ENCODE measurements around the gene CHRNG.

CHRNG gene

GRCh38 chr2:232506709-232507108 is 32.8 kb upstream of the CHRNG start:
- DNase-seq (ENCODE audit: low spot score): no peak

GRCh38 chr2:232508251-232508650 is 31.2 kb upstream of the CHRNG start:
- no peak for DNase-seq (ENCODE audit: low spot score)

- DNase-seq (ENCODE audit: low spot score): no peak
Measured at GRCh38 chr2:232511336-232511890, 28.1 kb upstream of the CHRNG start.

- no peak for DNase-seq (ENCODE audit: low spot score)
Measured at GRCh38 chr2:232512602-232513001, 26.9 kb upstream of the CHRNG start.

- no peak for DNase-seq (ENCODE audit: low spot score)
Measured at GRCh38 chr2:232513353-232513752, 26.1 kb upstream of the CHRNG start.

GRCh38 chr2:232515639-232516038 is 23.9 kb upstream of the CHRNG start:
- DNase-seq (ENCODE audit: low spot score): no peak

- DNase-seq (ENCODE audit: low spot score): no peak
Measured at GRCh38 chr2:232516551-232516950, 22.9 kb upstream of the CHRNG start.

GRCh38 chr2:232518844-232519243 is 20.6 kb upstream of the CHRNG start:
- DNase-seq (ENCODE audit: low spot score): no peak

- no peak for DNase-seq (ENCODE audit: low spot score)
Measured at GRCh38 chr2:232519581-232520438, 19.7 kb upstream of the CHRNG start, which contains the start of gene PRSS56. Gene PRSS56, plus strand, starts transcription at chr2:232520388. Its CDS starts 211 bp downstream, at chr2:232520599.

- no peak for DNase-seq (ENCODE audit: low spot score)
Measured at GRCh38 chr2:232520489-232520888, 19.0 kb upstream of the CHRNG start.

- DNase-seq (ENCODE audit: low spot score): no peak
Measured at GRCh38 chr2:232521098-232521497, 18.4 kb upstream of the CHRNG start.

- peak; percentile 84 for DNase-seq (ENCODE audit: low spot score)
Measured at GRCh38 chr2:232521959-232522622, 17.4 kb upstream of the CHRNG start.

- no peak for DNase-seq (ENCODE audit: low spot score)
Measured at GRCh38 chr2:232522623-232523401, 16.7 kb upstream of the CHRNG start.

- DNase-seq (ENCODE audit: low spot score): no peak
Measured at GRCh38 chr2:232523402-232523681, 16.1 kb upstream of the CHRNG start.

- peak; percentile 89 for DNase-seq (ENCODE audit: low spot score)
Measured at GRCh38 chr2:232523682-232524597, 15.6 kb upstream of the CHRNG start.

- no peak for DNase-seq (ENCODE audit: low spot score)
Measured at GRCh38 chr2:232524771-232525170, 14.7 kb upstream of the CHRNG start.

- no peak for DNase-seq (ENCODE audit: low spot score)
Measured at GRCh38 chr2:232525199-232525598, 14.3 kb upstream of the CHRNG start.

GRCh38 chr2:232525791-232526371 is 13.6 kb upstream of the CHRNG start, which contains the start of gene CHRND:
Gene CHRND, plus strand, starts transcription at chr2:232526160. Its CDS starts 56 bp downstream, at chr2:232526216.
- DNase-seq (ENCODE audit: low spot score): no peak

- DNase-seq (ENCODE audit: low spot score): no peak
Measured at GRCh38 chr2:232526372-232526941, 13.0 kb upstream of the CHRNG start.

- no peak for DNase-seq (ENCODE audit: low spot score)
Measured at GRCh38 chr2:232527905-232528470, 11.5 kb upstream of the CHRNG start.
